A673 (cell line): Measurements from ENCODE around the gene RYR1. TPM values are rescaled to one million over a fixed set of nuclear protein-coding genes. Genes with fewer than 3 reads are reported as not detected.

ENCODE experiments used
- BruUV-seq: library from RNA; stranded (reverse); fragments of 400-500 nt; replicated peaks from 2 replicates; lab custom pipeline; 2021; lab: Mats Ljungman, UMichigan
- CTCF ChIA-PET: fragments of 300-600 bp; sonication (Branson Sonifier 250); formaldehyde crosslinking; loops from one replicate; lab custom pipeline; 2022; ENCODE audit warnings: antibody characterized with exemption; lab: Charles Lee
- POLR2A ChIA-PET: fragments of 300-600 bp; sonication (Branson Sonifier 250); formaldehyde crosslinking; loops from one replicate; lab custom pipeline; 2022; ENCODE audit warnings: antibody characterized with exemption; ENCODE audit not compliant: low non-redundant PET; lab: Charles Lee
- DNase-seq: peaks from one replicate; pipeline ENCODE4 v3.0.0-alpha.2; 2015; ENCODE audit warnings: low spot score
- H3K27ac ChIP-seq: fragments of 200-600 bp; sonication (generic); 2 replicates; pipeline ENCODE4 v1.5.1; 2016; ENCODE audit warnings: mixed run types, low read depth, mild to moderate bottlenecking, mixed read lengths, antibody characterized with exemption, low read length; ENCODE audit not compliant: poor library complexity, severe bottlenecking
- H3K27me3 ChIP-seq: fragments of 200-600 bp; sonication (generic); replicated peaks from 2 replicates; pipeline ENCODE4 v1.6.1; 2017; ENCODE audit warnings: mixed run types, low read depth, mild to moderate bottlenecking, mixed read lengths, antibody characterized with exemption, low read length; ENCODE audit not compliant: insufficient read depth, poor library complexity
- H3K36me3 ChIP-seq: fragments of 200-600 bp; sonication (generic); 2 replicates; pipeline ENCODE4 v1.6.1; 2016; ENCODE audit warnings: mixed run types, mild to moderate bottlenecking, mixed read lengths, antibody characterized with exemption, low read length; ENCODE audit not compliant: insufficient read depth, poor library complexity, severe bottlenecking
- H3K4me1 ChIP-seq: fragments of 200-600 bp; sonication (generic); 2 replicates; pipeline ENCODE4 v1.6.1; 2017; ENCODE audit warnings: mixed run types, mild to moderate bottlenecking, mixed read lengths, antibody characterized with exemption, low read length; ENCODE audit not compliant: insufficient read depth, poor library complexity, severe bottlenecking
- H3K4me3 ChIP-seq: fragments of 200-600 bp; sonication (generic); 2 replicates; pipeline ENCODE4 v1.5.1; 2016; ENCODE audit warnings: low read depth, mixed run types, mild to moderate bottlenecking, mixed read lengths, low read length; ENCODE audit not compliant: poor library complexity, severe bottlenecking
- H3K9me3 ChIP-seq: fragments of 200-600 bp; sonication (generic); 2 replicates; pipeline ENCODE4 v1.6.1; 2016; ENCODE audit warnings: mixed run types, low read depth, mild to moderate bottlenecking, mixed read lengths, antibody characterized with exemption, low read length; ENCODE audit not compliant: poor library complexity, severe bottlenecking
- EZH2 ChIP-seq: fragments of 200-600 bp; sonication (generic); IDR thresholded peaks from 2 replicates; pipeline ENCODE4 v1.6.1; 2017; ENCODE audit warnings: borderline replicate concordance, low read depth, mild to moderate bottlenecking, mixed read lengths, antibody characterized with exemption, low read length; ENCODE audit not compliant: poor library complexity, severe bottlenecking
- intact Hi-C: fragments of 100-400 bp; cut with micrococcal nuclease; formaldehyde crosslinking; loops from one replicate; pipeline ENCODE4 v1.10.0; 2022; ENCODE audit not compliant: unreplicated experiment
- total RNA-seq: library from RNA; stranded (reverse); gene quantifications from 2 replicates; pipeline ENCODE4 v1.2.3, GENCODE V29; 2021
- TF ChIP-seq, protein P1 (sequence below): fragments of 300-800, 200-600 bp; sonication (generic); conservative IDR thresholded peaks from 2 replicates; pipeline ENCODE4 v1.5.1; 2017; ENCODE audit warnings: low read depth, mild to moderate bottlenecking, antibody characterized with exemption, low read length, moderate library complexity, mixed read lengths

RYR1 gene
- total RNA-seq, 1 experiment from 2014 or later = 0.28 TPM

DNA sequence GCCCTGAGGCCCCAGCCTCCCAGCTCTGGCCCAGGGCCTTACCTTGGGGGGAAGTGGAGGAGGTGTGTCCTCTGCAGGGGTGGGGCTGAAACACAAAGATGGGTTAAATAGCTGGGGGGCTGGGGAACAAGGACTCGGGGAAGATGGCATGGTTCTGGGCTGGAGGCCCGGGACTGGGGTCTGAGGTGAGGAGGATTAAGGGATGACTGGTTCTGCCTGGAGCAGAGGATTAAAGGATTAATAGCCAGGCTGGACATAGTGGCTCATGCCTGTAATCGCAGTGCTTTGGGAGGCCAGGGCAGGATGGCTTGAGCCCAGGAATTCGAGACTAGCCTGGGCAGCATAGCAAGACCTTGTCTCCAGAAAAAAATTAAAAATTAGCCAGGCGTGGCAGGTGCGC lies 172.6 kb downstream of the RYR1 start:
- TF ChIP-seq EZH2 = no peak
- TF ChIP-seq, protein P1, sequence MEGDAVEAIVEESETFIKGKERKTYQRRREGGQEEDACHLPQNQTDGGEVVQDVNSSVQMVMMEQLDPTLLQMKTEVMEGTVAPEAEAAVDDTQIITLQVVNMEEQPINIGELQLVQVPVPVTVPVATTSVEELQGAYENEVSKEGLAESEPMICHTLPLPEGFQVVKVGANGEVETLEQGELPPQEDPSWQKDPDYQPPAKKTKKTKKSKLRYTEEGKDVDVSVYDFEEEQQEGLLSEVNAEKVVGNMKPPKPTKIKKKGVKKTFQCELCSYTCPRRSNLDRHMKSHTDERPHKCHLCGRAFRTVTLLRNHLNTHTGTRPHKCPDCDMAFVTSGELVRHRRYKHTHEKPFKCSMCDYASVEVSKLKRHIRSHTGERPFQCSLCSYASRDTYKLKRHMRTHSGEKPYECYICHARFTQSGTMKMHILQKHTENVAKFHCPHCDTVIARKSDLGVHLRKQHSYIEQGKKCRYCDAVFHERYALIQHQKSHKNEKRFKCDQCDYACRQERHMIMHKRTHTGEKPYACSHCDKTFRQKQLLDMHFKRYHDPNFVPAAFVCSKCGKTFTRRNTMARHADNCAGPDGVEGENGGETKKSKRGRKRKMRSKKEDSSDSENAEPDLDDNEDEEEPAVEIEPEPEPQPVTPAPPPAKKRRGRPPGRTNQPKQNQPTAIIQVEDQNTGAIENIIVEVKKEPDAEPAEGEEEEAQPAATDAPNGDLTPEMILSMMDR = no peak
- no peak for DNase-seq
- ChIA-PET POLR2A (no interaction called here), CTCF (no interaction called here)
- no peak overlapping the region for H3K27ac ChIP-seq
- no peaks in the 10 kb centered on the region for H3K36me3 ChIP-seq
- H3K9me3 ChIP-seq = no peaks in the 10 kb centered on the region
- H3K4me3 ChIP-seq = no peak overlapping the region
- BruUV-seq = no TSS peak
- H3K4me1 ChIP-seq = no peaks in the 10 kb centered on the region
- no peaks in the 10 kb centered on the region for H3K27me3 ChIP-seq
- intact Hi-C loops = no loop called here

DNA sequence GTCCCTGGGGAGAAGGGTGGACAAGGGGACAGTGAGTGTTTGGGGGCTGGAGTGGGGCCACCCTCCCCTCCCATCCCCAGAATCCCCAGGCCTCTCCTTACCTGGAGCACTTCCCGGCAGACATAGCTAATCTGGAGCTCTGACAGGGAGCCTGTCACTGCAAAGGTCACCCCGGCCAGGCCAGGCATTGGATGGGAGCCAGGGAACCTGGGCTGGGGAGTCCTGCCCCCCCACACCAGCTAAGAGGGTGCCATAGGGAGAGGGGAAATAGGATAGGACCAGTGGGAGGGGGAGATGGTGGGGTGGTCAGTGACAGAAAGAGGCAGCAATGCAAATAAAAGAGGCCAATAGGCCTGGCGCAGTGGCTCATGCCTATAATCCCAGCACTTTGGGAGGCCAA lies 180.8 kb downstream of the RYR1 start:
- no peak for TF ChIP-seq EZH2
- TF ChIP-seq, protein P1 = no peak
- intact Hi-C loops = no loop called here
- Histone ChIP-seq H3K36me3 (no peaks in the 10 kb centered on the region), H3K27me3 (no peaks in the 10 kb centered on the region), H3K4me1 (peaks cover 7% of the 10 kb centered on the region), H3K27ac (no peak overlapping the region), H3K9me3 (no peaks in the 10 kb centered on the region), H3K4me3 (no peak overlapping the region)
- ChIA-PET CTCF (no interaction called here), POLR2A (interaction anchor here (0.6 to 0.7 kb wide), 2 partner anchors 33 to 56 kb away, joined by 3 to 8 read pairs; partner anchors contain the start of gene ACTN4)
- DNase-seq = no peak
- no TSS peak for BruUV-seq

DNA sequence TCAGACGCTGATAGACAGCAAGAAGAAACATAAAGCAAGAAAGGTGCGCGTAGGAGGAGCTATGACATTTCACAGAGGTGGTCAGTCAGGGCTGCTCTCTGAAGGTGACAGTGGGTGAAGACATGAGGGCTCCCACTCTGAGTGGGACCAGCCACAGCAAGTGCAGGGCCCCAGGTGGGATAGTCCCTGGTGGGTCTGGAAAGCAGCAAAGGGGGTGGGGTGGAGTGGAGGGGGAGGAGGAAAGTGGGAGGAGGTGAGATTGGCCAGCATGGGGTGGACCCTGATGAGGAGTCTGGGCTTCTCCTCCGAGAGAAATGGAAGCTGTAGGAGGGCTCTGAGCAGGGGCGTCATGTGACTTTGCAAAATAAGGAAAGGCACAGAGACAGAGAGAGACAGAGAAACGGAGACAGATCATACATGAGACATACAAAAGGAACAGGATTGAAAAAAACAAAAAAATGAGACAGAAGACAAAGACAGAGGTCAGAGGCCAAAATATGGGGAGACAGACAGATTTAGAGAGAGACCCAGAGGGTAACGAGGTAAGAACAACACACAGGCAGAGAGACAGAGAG lies 181.6 kb downstream of the RYR1 start:
- Histone ChIP-seq H3K36me3 (no peaks in the 10 kb centered on the region), H3K27me3 (no peaks in the 10 kb centered on the region), H3K27ac (no peak overlapping the region), H3K9me3 (no peaks in the 10 kb centered on the region), H3K4me1 (peaks cover 7% of the 10 kb centered on the region), H3K4me3 (no peak overlapping the region)
- POLR2A ChIA-PET = no interaction called here
- CTCF ChIA-PET = no interaction called here
- intact Hi-C loops = no loop called here
- BruUV-seq = no TSS peak
- TF ChIP-seq EZH2 = no peak
- TF ChIP-seq, protein P1 = no peak
- no peak for DNase-seq
